H9 (cell line): ENCODE measurements around the gene OTUD4. TPM values are rescaled to one million over a fixed set of nuclear protein-coding genes. Genes with fewer than 3 reads are reported as not detected.

ENCODE experiments used
- DNase-seq: peaks from one replicate; pipeline ENCODE4 v3.0.0-alpha.2; 2017
- H2AFZ ChIP-seq: one replicate; pipeline ENCODE4 v1.6.1; 2013; ENCODE audit warnings: mild to moderate bottlenecking, low read length, control low read depth, moderate library complexity
- H2AK5ac ChIP-seq: 2 replicates; pipeline ENCODE4 v1.6.1; 2013; ENCODE audit warnings: low read length, control low read depth, mixed read lengths; ENCODE audit not compliant: insufficient read length
- H2BK120ac ChIP-seq: one replicate; pipeline ENCODE4 v1.6.1; 2013; ENCODE audit warnings: low read depth, mild to moderate bottlenecking, low read length, control low read depth, inconsistent platforms; ENCODE audit not compliant: poor library complexity, severe bottlenecking
- H2BK12ac ChIP-seq: 2 replicates; pipeline ENCODE4 v1.6.1; 2013; ENCODE audit warnings: low read length, control low read depth, mixed read lengths, low read depth; ENCODE audit not compliant: insufficient read length
- H2BK15ac ChIP-seq: 2 replicates; pipeline ENCODE4 v1.6.1; 2013; ENCODE audit warnings: low read depth, low read length, control low read depth
- H2BK20ac ChIP-seq: one replicate; pipeline ENCODE4 v1.6.1; 2013; ENCODE audit warnings: low read depth, mild to moderate bottlenecking, low read length, control low read depth, inconsistent platforms; ENCODE audit not compliant: poor library complexity, severe bottlenecking
- H2BK5ac ChIP-seq: 2 replicates; pipeline ENCODE4 v1.6.1; 2013; ENCODE audit warnings: low read length, control low read depth, mixed read lengths; ENCODE audit not compliant: insufficient read length
- H3K14ac ChIP-seq: 2 replicates; pipeline ENCODE4 v1.6.1; 2013; ENCODE audit warnings: low read length, control low read depth; ENCODE audit not compliant: insufficient read depth
- H3K18ac ChIP-seq: 2 replicates; pipeline ENCODE4 v1.6.1; 2013; ENCODE audit warnings: low read depth, mild to moderate bottlenecking, mixed read lengths, low read length, control low read depth; ENCODE audit not compliant: insufficient read length
- H3K23ac ChIP-seq: 2 replicates; pipeline ENCODE4 v1.6.1; 2013; ENCODE audit warnings: low read length, control low read depth, mixed read lengths, low read depth; ENCODE audit not compliant: insufficient read length
- H3K23me2 ChIP-seq: 2 replicates; pipeline ENCODE4 v1.6.1; 2013; ENCODE audit warnings: low read depth, mild to moderate bottlenecking, mixed read lengths, low read length, control low read depth; ENCODE audit not compliant: insufficient read length, poor library complexity, severe bottlenecking
- H3K27ac ChIP-seq: 2 replicates; pipeline ENCODE4 v1.5.1; 2013; ENCODE audit warnings: low read length, control low read depth, mixed read lengths, low read depth; ENCODE audit not compliant: insufficient read length
- H3K27me3 ChIP-seq: 2 replicates; pipeline ENCODE4 v1.6.1; 2013; ENCODE audit warnings: low read length, control low read depth, inconsistent platforms; ENCODE audit not compliant: insufficient read depth
- H3K4ac ChIP-seq: 2 replicates; pipeline ENCODE4 v1.6.1; 2013; ENCODE audit warnings: low read depth, mild to moderate bottlenecking, control low read depth, inconsistent platforms, low read length, moderate library complexity
- H3K4me1 ChIP-seq: 2 replicates; pipeline ENCODE4 v1.6.1; 2013; ENCODE audit warnings: low read length, control low read depth, inconsistent platforms; ENCODE audit not compliant: insufficient read depth
- H3K4me2 ChIP-seq: 2 replicates; pipeline ENCODE4 v1.6.1; 2013; ENCODE audit warnings: low read length, control low read depth, mixed read lengths; ENCODE audit not compliant: insufficient read length, insufficient read depth
- H3K56ac ChIP-seq: 2 replicates; pipeline ENCODE4 v1.6.1; 2013; ENCODE audit warnings: low read depth, mild to moderate bottlenecking, mixed read lengths, low read length, control low read depth; ENCODE audit not compliant: insufficient read length
- H3K79me1 ChIP-seq: 2 replicates; pipeline ENCODE4 v1.6.1; 2013; ENCODE audit warnings: low read depth, mild to moderate bottlenecking, moderate library complexity, low read length, control low read depth, inconsistent platforms; ENCODE audit not compliant: insufficient read depth, poor library complexity, severe bottlenecking
- H3K79me2 ChIP-seq: 2 replicates; pipeline ENCODE4 v1.6.1; 2013; ENCODE audit warnings: low read length, control low read depth, inconsistent platforms; ENCODE audit not compliant: insufficient read depth
- H3K9ac ChIP-seq: 2 replicates; pipeline ENCODE4 v1.6.1; 2013; ENCODE audit warnings: low read length, control low read depth, mixed read lengths; ENCODE audit not compliant: insufficient read length; ENCODE audit errors: extremely low read depth
- H3K9me3 ChIP-seq: one replicate; pipeline ENCODE4 v1.6.1; 2013; ENCODE audit warnings: low read depth, low read length, inconsistent platforms; ENCODE audit not compliant: control insufficient read depth
- H3T11ph ChIP-seq: one replicate; pipeline ENCODE4 v1.6.1; 2013; ENCODE audit warnings: mild to moderate bottlenecking, low read length, control low read depth, inconsistent platforms
- H4K20me1 ChIP-seq: one replicate; pipeline ENCODE4 v1.6.1; 2013; ENCODE audit not compliant: control insufficient read depth, insufficient read length, insufficient read depth
- H4K5ac ChIP-seq: 2 replicates; pipeline ENCODE4 v1.6.1; 2013; ENCODE audit warnings: low read depth, mild to moderate bottlenecking, mixed read lengths, low read length, control low read depth; ENCODE audit not compliant: insufficient read length
- H4K8ac ChIP-seq: replicated peaks from 2 replicates; pipeline ENCODE4 v1.6.1; 2013; ENCODE audit warnings: low read length, control low read depth, mixed read lengths, low read depth; ENCODE audit not compliant: insufficient read length
- H4K91ac ChIP-seq: 2 replicates; pipeline ENCODE4 v1.6.1; 2013; ENCODE audit warnings: low read depth, mild to moderate bottlenecking, moderate library complexity, mixed read lengths, low read length, control low read depth; ENCODE audit not compliant: insufficient read length
- H3K27ac Mint-ChIP-seq, 3 experiments: 2 replicates in 2 of 3; 3 replicates in 1 of 3; pipeline ENCODE4 v1.8.0; 2020 to 2021; ENCODE audit warnings: mixed read lengths in 3 of 3, mild to moderate bottlenecking in 1 of 3, moderate library complexity in 1 of 3
- H3K27me3 Mint-ChIP-seq: 2 replicates; pipeline ENCODE4 v1.8.0; 2021; ENCODE audit warnings: low read depth, mild to moderate bottlenecking, moderate library complexity, mixed read lengths
- H3K36me3 Mint-ChIP-seq, 3 experiments: 2 replicates in 2 of 3; 3 replicates in 1 of 3; pipeline ENCODE4 v1.8.0; 2020 to 2021; ENCODE audit warnings: low read depth in 3 of 3, mixed read lengths in 3 of 3; ENCODE audit not compliant: insufficient read depth in 1 of 3
- H3K4me1 Mint-ChIP-seq, 2 experiments: 2 replicates each; pipeline ENCODE4 v1.8.0; 2020; ENCODE audit warnings: mixed read lengths in 2 of 2
- H3K4me3 Mint-ChIP-seq, 2 experiments: 2 replicates in 1 of 2; 3 replicates in 1 of 2; pipeline ENCODE4 v1.8.0; 2020 to 2021; ENCODE audit warnings: mild to moderate bottlenecking in 2 of 2, mixed read lengths in 2 of 2, moderate library complexity in 1 of 2
- H3K9me3 Mint-ChIP-seq, 2 experiments: 2 replicates in 1 of 2; 3 replicates in 1 of 2; pipeline ENCODE4 v1.8.0; 2020; ENCODE audit warnings: mild to moderate bottlenecking in 2 of 2, mixed read lengths in 2 of 2, moderate library complexity in 1 of 2
- CTCF ChIP-seq: fragments of 200-600 bp; sonication (generic); conservative IDR thresholded peaks from 3 replicates; pipeline ENCODE4 v1.8.0; 2021; ENCODE audit warnings: antibody characterized with exemption, mild to moderate bottlenecking
- WGBS: extraction: QIAGEN DNeasy Blood & Tissue Kit; methylation state at CpG from one replicate; pipeline ENCODE4 v1.1.7; 2013; ENCODE audit warnings: missing lambda C conversion rate, low lambda C conversion rate, mixed read lengths; ENCODE audit not compliant: insufficient read length; ENCODE audit errors: extremely low coverage; 5-methylcytosine and 5-hydroxymethylcytosine counted together
- total RNA-seq: library from RNA; stranded (reverse); gene quantifications from 2 replicates; pipeline ENCODE4 v1.2.1, GENCODE V29; 2021

OTUD4 gene
- total RNA-seq, 1 experiment from 2014 or later, result 59.0 TPM

DNA sequence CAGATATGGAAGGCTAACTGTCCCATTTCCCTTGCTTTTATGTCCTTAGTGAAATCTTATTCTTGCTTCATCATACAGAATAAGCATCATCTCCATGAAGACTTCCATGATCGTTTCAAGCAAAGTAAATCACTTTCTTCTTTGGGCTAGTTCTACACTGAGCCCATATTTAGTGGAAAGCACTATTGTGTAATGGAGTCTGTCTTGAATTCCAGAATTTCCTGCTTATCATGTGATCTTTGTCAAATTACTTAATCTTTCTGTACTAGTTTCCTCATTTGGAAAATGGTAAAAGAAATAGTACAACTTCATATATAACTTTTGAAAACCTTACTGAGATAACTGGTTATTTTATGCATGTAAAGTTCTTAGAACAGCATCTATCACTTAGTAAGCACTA is 90.0 kb downstream of the OTUD4 start:
- Histone ChIP-seq H3K23ac (no peak overlapping the region), H3K4me2 (no peak overlapping the region), H2BK120ac (no peak overlapping the region), H3K27ac (no peak overlapping the region), H3K14ac (no peak overlapping the region), H4K91ac (no peak overlapping the region), H4K8ac (no peak overlapping the region), H3K4ac (no peak overlapping the region), H2AFZ (no peak overlapping the region), H3K18ac (no peak overlapping the region), H2BK15ac (no peak overlapping the region), H3K4me1 (no peaks in the 10 kb centered on the region), H3K79me2 (peaks cover 7% of the 10 kb centered on the region; the same call in 1 of the 2 replicates), H4K5ac (no peak overlapping the region), H3T11ph (no peak overlapping the region), H2BK20ac (no peak overlapping the region), H3K9me3 (no peaks in the 10 kb centered on the region), H4K20me1 (no peaks in the 10 kb centered on the region), H2BK5ac (no peak overlapping the region), H3K56ac (no peak overlapping the region), H2BK12ac (no peak overlapping the region), H3K9ac (no peak overlapping the region), H3K27me3 (no peaks in the 10 kb centered on the region), H2AK5ac (no peak overlapping the region), H3K23me2 (no peaks in the 10 kb centered on the region), H3K79me1 (peaks cover 7% of the 10 kb centered on the region)
- no peak overlapping the region for H3K27ac Mint-ChIP-seq
- no CpG with 5 or more reads among the region's 1 CpG for WGBS
- H3K9me3 Mint-ChIP-seq, result peaks cover 3 to 8% of the 10 kb centered on the region in 2 experiments; a peak in 2 of 5 replicates
- peaks cover 36 to 66% (median 51%) of the 10 kb centered on the region in 3 experiments for H3K36me3 Mint-ChIP-seq
- DNase-seq, result no peak
- H3K27me3 Mint-ChIP-seq, result no peaks in the 10 kb centered on the region
- no peak overlapping the region for H3K4me3 Mint-ChIP-seq
- no peaks in the 10 kb centered on the region for H3K4me1 Mint-ChIP-seq
- no peak for TF ChIP-seq CTCF
